ENCODE measurements around the gene TRPC4AP. TPM values are rescaled to one million over a fixed set of nuclear protein-coding genes. Genes with fewer than 3 reads are reported as not detected.
A peak's percentile ranks its signal among the peaks of the same experiment; 100 is the strongest.

The TRPC4AP gene
- polyA plus RNA-seq, 4 donors: 68.6 to 73.6 (median 69.3) TPM

DNA sequence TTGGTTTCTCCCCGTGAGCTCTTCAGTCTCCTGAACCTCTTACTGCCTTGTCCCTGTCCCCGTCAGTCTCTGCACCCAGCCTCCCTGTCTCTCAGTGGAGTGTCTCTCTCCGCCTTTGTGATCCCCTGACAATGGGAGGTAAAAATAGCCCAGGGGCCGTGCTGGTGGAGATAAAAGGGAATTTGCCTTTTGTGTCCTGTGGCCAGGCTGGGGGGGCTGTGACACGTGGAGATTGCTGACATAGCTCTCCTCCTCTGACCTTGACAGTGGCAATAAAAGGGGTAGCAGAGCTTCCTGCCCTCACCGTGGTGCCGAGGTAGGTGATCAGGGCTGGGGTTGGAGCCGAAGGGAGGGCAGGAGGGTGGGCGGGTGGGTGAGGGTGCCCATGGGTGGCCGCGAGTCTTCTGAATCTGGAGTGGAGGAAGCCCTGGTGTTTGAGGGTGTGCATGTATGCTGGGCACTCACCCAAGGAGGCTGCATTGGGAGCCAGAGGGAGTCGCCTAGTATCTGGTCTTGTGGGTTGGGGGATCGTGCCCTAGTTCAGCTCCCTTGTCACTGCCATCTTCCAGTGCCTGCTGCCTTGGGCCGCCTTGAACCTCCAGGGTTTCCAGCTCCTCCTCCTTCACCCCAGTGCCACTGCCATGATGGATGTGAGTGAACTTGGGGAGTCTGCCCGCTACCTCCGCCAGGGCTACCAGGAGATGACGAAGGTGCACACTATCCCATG, 115.1 kb downstream of the TRPC4AP start:
- no peak for DNase-seq (ENCODE audit: low read depth in 4 of 4, low spot score in 3 of 4)

DNA sequence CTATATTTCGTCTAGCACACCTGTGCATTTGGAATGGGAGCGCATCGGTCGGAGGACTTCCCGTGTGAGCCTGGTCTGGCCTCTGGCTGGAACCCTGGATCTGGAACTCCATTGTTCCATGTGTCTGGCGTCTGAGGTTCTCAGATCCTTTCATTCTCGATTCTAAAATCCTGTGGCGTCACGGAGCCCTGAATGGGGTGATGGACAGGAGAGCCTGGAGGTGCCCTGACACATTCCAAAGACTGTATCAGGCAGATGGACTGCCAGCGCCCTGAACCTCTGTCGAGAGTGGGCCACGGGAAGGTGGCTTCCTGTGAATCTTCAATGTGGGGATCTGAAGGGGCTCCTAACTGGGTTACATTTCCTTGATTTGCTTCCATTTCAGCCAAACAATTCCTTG, 116.3 kb downstream of the TRPC4AP start:
- no peak for DNase-seq (ENCODE audit: low read depth in 4 of 4, low spot score in 3 of 4)

DNA sequence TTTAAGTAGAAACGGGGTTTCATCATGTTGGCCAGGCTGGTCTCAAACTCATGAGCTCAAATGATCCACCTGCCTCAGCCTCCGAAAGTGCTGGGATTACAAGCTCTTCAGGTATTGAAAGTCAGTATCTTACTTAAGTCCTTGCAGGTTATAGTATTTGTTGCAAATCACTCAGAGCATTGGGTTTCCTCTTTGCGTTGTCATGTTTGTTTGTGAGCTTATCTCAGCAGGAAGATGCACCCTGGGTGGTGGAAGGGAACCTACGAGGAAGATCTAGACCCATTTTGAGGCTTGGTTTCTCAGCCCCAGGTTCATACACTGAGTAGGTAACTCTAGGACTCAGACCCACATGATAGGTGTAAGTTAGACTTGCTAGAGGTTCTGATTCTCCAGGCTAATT, 118.4 kb downstream of the TRPC4AP start:
- DNase-seq (ENCODE audit: low read depth in 4 of 4, low spot score in 3 of 4): no peak

DNA sequence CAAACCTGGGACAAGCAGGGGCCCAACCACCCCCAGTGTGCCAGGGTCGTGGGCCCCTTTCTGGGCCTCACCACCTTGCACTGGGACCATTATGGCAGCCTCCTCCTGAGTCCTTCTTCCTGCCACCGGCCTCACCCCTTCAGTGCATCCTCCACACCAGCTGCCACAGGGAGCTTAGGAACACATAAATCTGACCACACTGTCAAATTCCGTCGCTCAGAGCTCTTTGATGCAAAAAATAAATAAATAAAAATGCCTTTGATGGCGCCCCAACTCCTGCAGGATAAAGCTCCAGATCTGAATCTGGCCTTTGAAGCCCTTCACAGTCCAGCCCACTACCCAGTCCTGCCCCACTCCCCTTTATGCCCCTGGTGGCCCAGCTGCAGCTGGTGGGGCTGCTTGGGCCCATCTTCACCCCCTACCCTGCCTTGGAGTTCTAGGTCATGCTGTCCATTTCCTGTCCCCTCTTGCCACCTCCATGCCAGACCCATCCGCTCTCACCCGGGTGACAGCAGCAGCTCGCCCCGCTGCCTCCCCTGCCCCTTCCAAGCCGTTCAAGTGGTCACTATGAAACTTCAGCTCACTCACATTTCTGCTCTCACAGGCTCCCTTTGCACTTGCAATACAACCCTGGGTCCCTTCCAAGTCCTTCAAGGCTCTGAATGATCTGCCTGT, 120.9 kb downstream of the TRPC4AP start:
- no peak for DNase-seq (ENCODE audit: low read depth in 4 of 4, low spot score in 3 of 4)

DNA sequence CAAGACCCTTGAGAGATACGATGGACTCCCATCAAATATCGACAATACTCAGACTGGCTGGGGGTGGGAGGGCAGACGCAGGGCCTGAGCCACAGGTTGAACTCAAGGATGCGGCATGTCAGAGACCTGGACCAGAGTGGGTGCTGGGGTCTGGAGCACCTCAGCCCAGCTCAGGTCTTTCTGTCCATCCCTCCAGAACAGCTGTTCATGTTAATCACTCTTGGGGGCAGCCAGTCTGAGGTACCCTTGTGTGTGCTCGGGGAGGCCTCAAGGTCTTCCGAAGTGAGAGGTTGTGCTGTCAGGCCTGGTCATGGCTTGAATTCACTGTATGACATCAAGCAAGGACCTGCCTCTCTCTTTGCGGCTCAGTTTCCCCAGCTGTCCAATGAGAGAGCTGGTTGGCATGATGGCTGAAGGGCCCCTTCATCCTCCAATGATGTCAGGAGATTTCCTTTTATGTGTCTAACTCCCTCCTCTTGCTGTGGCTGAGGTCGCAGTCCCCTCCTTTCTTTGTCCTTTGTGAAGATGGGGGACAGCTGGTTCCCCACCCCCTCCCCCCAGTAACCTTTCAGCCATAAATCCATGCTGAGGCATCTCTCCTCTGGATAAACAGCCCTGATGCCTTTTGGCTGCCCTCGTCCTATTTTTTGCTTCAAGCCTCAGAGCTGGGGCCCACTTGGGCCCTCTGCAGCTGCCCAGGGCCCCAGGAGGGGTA, 121.6 kb downstream of the TRPC4AP start:
- DNase-seq (ENCODE audit: low read depth in 4 of 4, low spot score in 3 of 4): no peak

DNA sequence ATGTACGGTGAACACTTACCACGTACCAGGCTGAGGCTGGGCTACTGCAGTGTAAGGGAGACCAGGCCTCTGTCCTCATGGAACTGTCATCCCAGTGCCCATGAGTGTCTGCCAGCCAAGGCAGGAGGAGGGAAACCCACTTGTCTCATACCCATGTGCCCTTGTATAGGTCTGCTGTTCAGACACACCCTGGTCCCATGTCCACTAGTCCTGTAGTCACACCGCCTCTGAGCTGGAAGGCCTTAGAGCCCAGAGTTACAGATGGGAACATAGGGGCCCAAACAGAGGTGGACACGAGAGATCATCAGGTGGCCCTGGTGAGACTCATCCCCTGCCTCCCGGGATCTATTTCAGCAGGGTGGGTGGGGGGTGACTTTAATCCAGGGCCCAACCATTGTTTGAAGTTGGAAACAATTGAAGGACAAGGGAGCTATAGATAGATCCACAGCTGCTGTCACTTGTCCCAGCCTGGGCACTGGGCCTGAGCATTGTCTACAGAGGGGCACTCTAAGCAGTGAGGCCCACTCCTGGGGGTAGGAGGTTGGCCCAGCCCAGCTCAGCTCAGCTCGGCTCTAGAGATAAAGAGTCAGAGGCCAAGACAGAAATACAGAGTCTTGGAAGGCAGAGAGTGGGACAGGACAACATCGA, 122.3 kb downstream of the TRPC4AP start:
- DNase-seq (ENCODE audit: low read depth in 4 of 4, low spot score in 3 of 4): no peak

DNA sequence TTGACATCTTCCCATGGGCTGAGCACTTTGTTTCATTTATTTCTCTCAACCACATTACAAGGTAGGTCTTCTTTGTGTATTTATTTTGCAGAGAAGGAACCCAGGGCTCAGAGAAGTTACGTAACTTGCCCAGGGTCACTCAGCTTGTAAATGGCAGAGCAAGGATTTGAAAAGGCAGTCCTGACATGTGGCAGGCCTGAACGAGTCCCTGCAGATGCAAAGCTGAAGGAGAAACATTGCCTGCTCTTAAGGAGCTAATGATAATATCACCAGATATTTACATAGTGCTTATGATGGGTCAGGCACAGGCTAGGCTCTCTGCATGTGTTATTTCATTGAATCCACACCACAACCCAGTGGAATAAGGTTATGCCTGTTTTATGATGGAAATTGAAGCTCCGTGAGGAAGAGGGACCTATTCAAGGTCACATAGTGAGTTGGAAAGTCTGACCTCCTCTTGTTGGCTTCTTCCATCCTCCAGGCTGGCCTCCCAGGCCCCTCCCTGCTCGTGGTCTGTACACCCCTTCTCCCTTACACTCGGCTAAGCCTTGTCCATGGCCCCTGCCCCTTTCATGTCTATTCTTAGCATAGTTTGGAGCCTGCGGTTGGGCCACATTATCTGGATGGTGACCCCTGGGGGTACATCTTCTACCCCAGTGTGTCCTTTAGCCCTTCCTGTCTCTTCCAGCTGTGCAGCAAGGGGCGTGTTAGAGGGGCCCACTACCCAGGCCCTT, 124.4 kb downstream of the TRPC4AP start:
- DNase-seq (ENCODE audit: low read depth in 4 of 4, low spot score in 3 of 4): no peak

DNA sequence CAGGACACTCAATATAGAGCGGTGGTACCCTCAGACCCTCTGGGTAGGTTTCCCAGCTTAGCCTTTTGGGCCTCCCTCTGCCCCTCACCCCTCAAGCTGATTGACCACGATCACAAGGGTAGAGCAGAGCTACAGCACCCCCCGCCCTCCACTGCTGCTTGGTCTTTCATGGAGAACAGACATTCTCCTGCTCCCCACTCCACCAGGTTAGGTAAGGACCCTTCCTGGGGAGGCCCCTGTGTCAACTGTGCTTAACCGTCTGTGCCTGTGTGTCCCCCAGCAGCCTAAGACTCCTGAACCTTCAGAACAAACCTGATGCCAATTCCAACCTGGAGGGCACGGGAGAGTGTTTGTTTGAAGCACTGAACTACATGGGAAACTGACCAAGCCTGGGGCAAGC, 125.2 kb downstream of the TRPC4AP start:
- no peak for DNase-seq (ENCODE audit: low read depth in 4 of 4, low spot score in 3 of 4)

DNA sequence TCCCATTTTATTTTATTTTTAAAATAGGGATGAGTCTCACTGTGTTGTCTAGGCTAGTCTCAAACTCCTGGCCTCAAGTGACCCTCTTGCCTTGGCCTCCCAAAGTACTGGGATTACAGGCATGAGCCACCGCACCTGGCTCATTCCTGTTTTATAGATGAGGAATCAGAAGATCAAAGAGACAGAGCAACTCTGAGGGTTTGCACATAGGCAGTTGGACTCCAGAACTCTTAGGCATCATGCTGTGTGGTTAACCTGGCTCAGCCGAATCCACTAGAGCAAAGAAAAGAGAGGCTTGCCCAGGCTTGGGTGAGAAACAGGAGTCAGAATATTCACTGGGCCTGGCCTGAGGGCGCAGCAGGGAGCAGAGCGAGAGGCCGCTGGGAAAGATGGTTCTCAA, 127.6 kb downstream of the TRPC4AP start:
- no peak for DNase-seq (ENCODE audit: low read depth in 4 of 4, low spot score in 3 of 4)

DNA sequence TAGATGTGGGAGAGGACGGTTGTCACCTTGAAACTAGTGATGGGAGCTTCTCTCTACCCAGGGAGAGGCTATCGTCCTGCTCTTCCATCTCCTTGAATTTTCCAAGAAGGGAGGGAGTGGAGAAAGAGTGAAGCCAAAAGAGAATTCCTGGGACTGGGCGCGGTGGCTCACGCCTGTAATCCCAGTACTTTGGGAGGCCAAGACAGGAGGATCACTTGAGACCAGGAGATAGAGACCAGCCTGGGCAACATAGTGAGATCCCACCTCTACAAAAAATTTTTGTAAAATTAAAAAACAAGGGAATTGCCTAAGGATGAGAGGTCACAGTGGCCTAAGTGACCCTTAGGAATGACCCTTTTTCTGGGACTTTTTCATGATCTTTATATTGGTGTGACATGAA, 128.1 kb downstream of the TRPC4AP start:
- DNase-seq (ENCODE audit: low read depth in 4 of 4, low spot score in 3 of 4): no peak

DNA sequence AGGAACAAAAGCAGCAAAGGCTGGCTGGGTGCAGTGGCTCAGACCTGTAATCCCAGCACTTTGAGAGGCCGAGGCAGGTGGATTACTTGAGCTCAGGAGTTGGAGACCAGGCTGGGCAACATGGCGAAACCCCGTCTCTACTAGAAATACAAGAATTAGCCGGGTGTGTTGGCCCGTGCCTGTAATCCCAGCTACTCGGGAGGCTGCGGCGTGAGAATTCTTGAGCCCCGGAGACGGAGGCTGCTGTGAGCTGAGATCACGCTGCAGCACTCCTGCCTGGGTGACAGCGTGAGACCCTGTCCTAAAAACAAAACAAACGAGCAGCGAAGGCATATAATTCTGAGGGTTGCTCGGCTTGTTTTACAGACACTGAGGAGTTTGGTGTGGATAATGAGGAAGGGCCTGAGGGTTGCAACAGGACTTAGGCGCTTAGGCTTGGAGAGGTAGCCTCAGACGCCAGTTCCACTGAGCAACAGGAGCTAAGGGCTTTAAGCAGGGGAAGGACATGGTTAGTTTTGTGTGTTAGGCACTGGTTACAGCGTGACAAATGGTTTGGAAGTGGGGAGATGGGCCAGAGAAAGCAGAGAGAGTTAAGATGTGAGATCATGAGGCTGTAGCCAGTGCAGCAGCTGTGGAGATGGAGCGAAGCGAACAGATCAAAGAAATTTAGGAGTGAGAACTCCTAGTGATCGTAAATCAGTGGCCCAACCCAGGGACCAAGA, 135.7 kb downstream of the TRPC4AP start:
- DNase-seq (ENCODE audit: low read depth in 4 of 4, low spot score in 3 of 4): no peak

DNA sequence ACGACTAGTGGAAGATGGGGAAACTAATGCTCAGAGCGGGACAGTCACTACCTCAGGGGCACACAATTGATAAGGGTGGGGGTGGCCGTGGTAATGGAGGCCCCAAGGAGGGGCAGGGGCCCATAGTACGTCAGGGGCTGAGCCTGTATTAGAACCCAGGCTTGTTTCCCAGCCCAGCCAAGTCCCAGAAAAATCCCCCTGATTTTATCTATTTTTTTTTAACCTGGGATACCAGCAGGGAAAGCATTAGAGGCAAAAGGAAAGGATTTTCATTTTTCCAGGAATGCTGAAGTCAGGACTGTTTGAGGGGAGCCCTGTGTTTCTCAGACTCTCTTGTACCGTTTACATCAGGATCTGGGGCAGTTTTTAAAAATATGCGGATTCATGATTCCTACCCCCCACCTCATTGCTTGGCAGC, 136.6 kb downstream of the TRPC4AP start:
- DNase-seq (ENCODE audit: low read depth in 4 of 4, low spot score in 3 of 4): no peak

DNA sequence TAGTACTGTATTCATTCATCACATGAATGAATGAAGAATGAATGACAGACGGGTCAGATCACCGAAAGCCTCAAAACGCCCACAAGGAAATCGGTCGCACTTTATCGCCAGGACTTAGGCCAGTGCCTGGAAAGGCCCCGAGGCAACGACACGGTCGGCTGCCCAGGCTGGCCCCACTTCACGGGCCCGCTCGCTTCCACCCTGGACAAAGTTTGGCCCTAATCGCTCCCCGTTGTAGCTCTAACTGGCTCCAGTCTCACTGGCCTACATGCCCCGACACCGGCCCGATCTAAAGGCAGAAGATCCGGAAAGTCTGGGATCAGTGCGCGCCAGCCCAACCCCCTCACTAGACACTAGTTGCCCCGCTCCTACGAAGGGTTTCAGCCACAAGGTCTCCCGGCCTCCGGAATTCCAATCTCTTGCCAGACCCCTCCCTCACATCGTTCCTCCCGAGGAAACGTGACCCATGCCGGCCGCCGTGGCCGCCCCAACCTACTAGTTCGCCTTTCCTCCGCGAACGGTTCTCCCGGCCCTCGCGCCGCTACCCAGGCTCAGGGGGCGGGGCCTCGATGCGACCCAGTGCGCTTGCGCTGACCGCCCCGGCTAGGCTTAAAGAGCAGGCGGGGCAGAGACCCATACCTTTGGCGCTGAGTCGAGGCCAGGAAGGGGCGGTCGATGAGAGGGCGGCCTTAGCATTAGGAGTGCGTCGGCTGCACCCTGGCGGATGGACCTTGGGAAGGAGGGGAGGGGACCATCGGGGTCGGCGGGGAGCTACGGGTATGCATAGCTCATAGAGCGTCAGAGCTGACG, 137.2 kb downstream of the TRPC4AP start, which contains the start of the genes GSS and MYH7B:
Gene GSS, minus strand, starts transcription at position 576 of the 810 bp plus-strand sequence. CDS start 3,954 bp downstream, outside the sequence.
Gene MYH7B, plus strand, starts transcription at position 638 of the 810 bp plus-strand sequence. CDS start 22,138 bp downstream, outside the sequence.
- DNase-seq (ENCODE audit: low read depth in 4 of 4, low spot score in 3 of 4): peak; percentile 91 to 95 (median 94)

DNA sequence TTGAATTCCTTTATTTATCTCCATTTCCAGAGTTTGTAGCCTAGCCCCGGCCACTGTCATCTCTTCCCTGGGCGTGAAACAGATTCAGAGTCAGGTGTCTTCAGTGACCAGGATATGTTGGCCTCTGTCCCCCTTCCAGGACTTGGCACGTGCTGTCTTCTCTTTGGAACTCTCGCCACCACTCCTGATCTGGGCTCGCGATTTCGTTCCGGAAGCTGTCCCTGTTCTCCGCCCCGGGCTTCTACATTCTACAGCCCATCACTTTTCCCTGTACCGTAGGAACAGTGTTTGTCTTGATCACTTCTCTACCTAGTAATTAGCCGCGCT, 137.7 kb downstream of the TRPC4AP start:
- no peak for DNase-seq (ENCODE audit: low read depth in 4 of 4, low spot score in 3 of 4)

DNA sequence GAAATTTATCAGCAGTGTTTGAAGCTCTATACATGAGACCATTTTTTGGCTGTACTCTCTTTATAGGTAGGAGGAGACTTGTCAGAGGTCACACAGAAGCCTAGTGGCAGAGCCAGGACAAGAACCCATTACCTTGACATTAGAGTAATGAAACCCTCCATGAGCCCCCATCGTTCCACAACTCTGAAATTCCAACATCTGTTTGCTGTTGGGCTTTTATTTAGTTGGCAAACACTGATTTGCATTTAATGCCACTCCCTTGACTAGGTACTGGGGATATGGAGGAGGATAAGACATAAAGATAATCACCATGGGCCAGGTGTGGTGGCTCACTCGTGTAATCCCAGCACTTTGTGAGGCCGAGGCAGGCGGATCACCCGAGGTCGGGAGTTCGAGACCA, 138.6 kb downstream of the TRPC4AP start:
- no peak for DNase-seq (ENCODE audit: low read depth in 4 of 4, low spot score in 3 of 4)

DNA sequence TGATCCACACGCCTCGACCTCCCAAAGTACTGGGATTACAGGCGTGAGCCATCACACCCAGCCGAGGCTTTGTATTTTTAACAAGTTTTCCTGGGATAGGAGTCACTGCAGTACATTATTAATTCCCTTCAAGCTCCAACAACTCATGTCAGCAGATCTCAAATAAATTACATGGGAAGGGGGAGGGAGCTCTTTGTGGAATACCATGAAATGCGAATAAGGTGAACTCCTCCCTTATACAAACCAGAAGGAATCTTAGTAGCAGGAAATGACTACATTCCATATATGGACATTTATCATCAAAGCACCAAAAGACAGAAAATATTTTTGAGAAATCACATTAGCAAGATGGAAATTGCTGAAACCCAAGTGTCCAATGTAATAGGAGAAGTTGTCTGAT, 139.9 kb downstream of the TRPC4AP start:
- DNase-seq (ENCODE audit: low read depth in 4 of 4, low spot score in 3 of 4): peak in 3 of 4 donors; percentile 33 to 47 (median 43)

Data from right renal pelvis (tissue), 4 donors.